Natural killer cell (primary cell): ENCODE data around the gene NRP1. TPM values are rescaled to one million over a fixed set of nuclear protein-coding genes. Genes with fewer than 3 reads are reported as not detected.

Experiments
- ATAC-seq, 3 donors: fragments of 150-1000 bp in 2 of 3; fragments of 200-7000 bp in 1 of 3; cut with Tn5 transposase; 1 replicate in 1 of 3; 2 replicates in 2 of 3; pipeline ENCODE4 v1.10.0; 2021; ENCODE audit warnings: mild to moderate bottlenecking in 2 of 3, moderate library complexity in 2 of 3
- DNase-seq, 2 donors: peaks; one replicate each; pipeline versions ENCODE4 v3.0.0 to v3.0.0-alpha.2; 2013 to 2021; ENCODE audit warnings: mixed read lengths in 1 of 2
- H3K27ac ChIP-seq: one replicate; pipeline ENCODE4 v1.5.1; 2013; ENCODE audit warnings: mild to moderate bottlenecking, low read length
- H3K27me3 ChIP-seq: one replicate; pipeline ENCODE4 v1.6.1; 2013; ENCODE audit warnings: low read length; ENCODE audit not compliant: control insufficient read depth, insufficient read depth
- H3K36me3 ChIP-seq: one replicate; pipeline ENCODE4 v1.6.1; 2013; ENCODE audit warnings: low read length; ENCODE audit not compliant: control insufficient read depth, insufficient read depth
- H3K4me1 ChIP-seq: one replicate; pipeline ENCODE4 v1.6.1; 2013; ENCODE audit warnings: low read length; ENCODE audit not compliant: control insufficient read depth, insufficient read depth
- H3K4me3 ChIP-seq: one replicate; pipeline ENCODE4 v1.5.1; 2013; ENCODE audit warnings: low read length
- H3K9me3 ChIP-seq: one replicate; pipeline ENCODE4 v1.6.1; 2013; ENCODE audit warnings: low read length; ENCODE audit not compliant: control insufficient read depth, insufficient read depth
- H3K27ac Mint-ChIP-seq, 2 donors: one replicate each; pipeline ENCODE4 v1.8.0; 2022; ENCODE audit warnings: mild to moderate bottlenecking in 2 of 2, mixed read lengths in 2 of 2, moderate library complexity in 1 of 2
- H3K27me3 Mint-ChIP-seq, 2 donors: one replicate each; pipeline ENCODE4 v1.8.0; 2022; ENCODE audit warnings: low read depth in 2 of 2, mixed read lengths in 2 of 2
- H3K36me3 Mint-ChIP-seq: one replicate; pipeline ENCODE4 v1.8.0; 2022; ENCODE audit warnings: mixed read lengths
- H3K4me1 Mint-ChIP-seq, 2 donors: one replicate each; pipeline ENCODE4 v1.8.0; 2022; ENCODE audit warnings: mixed read lengths in 2 of 2
- H3K4me3 Mint-ChIP-seq: one replicate; pipeline ENCODE4 v1.8.0; 2022; ENCODE audit warnings: mild to moderate bottlenecking, moderate library complexity, mixed read lengths
- H3K9me3 Mint-ChIP-seq, 2 donors: one replicate each; pipeline ENCODE4 v1.8.0; 2022; ENCODE audit warnings: mixed read lengths in 2 of 2
- WGBS: methylation state at CpG from one replicate; pipeline ENCODE4 v1.1.7; 2013; ENCODE audit warnings: missing lambda C conversion rate; ENCODE audit not compliant: insufficient coverage; 5-methylcytosine and 5-hydroxymethylcytosine counted together
- intact Hi-C: fragments of 100-400 bp; cut with micrococcal nuclease; formaldehyde crosslinking; loops from one replicate; pipeline ENCODE4 v1.14.2; 2022
- total RNA-seq, 4 donors: library from RNA; stranded (reverse); fragments of 120-200 nt in 1 of 4; gene quantifications; one replicate each; pipeline versions ENCODE4 v1.2.3 to v1.2.4, GENCODE V29; 2013 to 2022
- TF ChIP-seq, protein P1 (sequence below): fragments of 200-600 bp; IDR thresholded peaks from one replicate; pipeline ENCODE4 v1.8.0; 2022; ENCODE audit warnings: antibody characterized with exemption

The NRP1 gene
- total RNA-seq, 3 donors from 2014 or later (not counting 1 experiment from before 2014, with no cell fraction given) = 0.16 to 1.5 TPM; not detected in 1

DNA sequence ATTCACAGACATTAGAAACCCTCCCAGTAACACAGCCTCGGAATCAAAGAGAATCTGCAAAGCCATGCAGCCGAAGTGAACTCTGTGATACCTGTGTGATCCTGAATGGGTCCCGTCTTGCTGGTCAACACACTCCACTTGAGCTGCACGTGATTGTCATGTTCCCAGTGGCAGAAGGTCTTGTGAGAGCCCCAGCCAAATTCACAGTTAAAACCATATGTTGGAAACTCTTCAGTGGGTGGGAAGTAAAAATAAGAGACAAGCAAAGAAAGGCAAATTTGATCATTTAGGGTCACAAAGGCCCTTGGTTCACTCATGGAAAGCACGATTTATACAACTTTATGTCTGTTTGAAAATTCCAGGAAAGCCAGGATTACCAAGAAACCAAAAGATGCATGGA lies 142.3 kb downstream of the NRP1 start:
- H3K36me3 Mint-ChIP-seq = no peaks in the 10 kb centered on the region
- no peak overlapping the region for H3K4me3 ChIP-seq
- H3K27me3 ChIP-seq = no peaks in the 10 kb centered on the region
- H3K27me3 Mint-ChIP-seq = peaks cover 13 to 32% of the 10 kb centered on the region in 2 donors
- H3K27ac Mint-ChIP-seq = no peak overlapping the region
- no peaks in the 10 kb centered on the region for H3K36me3 ChIP-seq
- intact Hi-C loops = loop anchor here (10.0 kb wide), 1 partner anchor 143 kb away; the partner anchor contains the start of gene NRP1
- H3K4me1 Mint-ChIP-seq = no peaks in the 10 kb centered on the region
- H3K9me3 ChIP-seq = no peaks in the 10 kb centered on the region
- no peaks in the 10 kb centered on the region for H3K9me3 Mint-ChIP-seq
- H3K4me3 Mint-ChIP-seq = no peak overlapping the region
- H3K27ac ChIP-seq = no peak overlapping the region
- TF ChIP-seq, protein P1, sequence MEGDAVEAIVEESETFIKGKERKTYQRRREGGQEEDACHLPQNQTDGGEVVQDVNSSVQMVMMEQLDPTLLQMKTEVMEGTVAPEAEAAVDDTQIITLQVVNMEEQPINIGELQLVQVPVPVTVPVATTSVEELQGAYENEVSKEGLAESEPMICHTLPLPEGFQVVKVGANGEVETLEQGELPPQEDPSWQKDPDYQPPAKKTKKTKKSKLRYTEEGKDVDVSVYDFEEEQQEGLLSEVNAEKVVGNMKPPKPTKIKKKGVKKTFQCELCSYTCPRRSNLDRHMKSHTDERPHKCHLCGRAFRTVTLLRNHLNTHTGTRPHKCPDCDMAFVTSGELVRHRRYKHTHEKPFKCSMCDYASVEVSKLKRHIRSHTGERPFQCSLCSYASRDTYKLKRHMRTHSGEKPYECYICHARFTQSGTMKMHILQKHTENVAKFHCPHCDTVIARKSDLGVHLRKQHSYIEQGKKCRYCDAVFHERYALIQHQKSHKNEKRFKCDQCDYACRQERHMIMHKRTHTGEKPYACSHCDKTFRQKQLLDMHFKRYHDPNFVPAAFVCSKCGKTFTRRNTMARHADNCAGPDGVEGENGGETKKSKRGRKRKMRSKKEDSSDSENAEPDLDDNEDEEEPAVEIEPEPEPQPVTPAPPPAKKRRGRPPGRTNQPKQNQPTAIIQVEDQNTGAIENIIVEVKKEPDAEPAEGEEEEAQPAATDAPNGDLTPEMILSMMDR = no peak
- 93% methylated on average over 5 of the region's 5 CpGs for WGBS
- H3K4me1 ChIP-seq = no peaks in the 10 kb centered on the region
- no peak for DNase-seq
- ATAC-seq = no peak

DNA sequence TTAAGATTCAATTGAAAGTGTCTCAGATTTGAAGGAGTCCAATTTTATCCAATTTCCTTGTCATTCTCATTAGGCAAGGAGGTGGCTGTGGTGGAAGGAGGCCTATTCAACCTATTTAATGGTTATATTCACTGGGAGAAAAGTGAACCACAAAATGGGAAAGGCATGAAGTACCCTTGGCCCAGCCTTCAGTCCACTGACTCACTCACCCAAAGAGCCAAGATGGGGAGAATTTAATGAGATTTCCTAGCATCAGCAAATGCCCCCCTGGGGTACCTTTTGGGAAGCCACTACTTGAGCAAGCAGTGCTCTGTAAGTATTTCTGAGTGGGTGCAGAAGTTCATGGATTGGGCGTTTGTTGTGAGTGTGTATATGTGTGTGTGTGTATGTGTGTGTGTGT lies 144.1 kb downstream of the NRP1 start:
- 91% methylated on average over 1 of the region's 1 CpG for WGBS
- intact Hi-C loops = loop anchor here (10.0 kb wide), 1 partner anchor 144 kb away; the partner anchor contains the start of gene NRP1

DNA sequence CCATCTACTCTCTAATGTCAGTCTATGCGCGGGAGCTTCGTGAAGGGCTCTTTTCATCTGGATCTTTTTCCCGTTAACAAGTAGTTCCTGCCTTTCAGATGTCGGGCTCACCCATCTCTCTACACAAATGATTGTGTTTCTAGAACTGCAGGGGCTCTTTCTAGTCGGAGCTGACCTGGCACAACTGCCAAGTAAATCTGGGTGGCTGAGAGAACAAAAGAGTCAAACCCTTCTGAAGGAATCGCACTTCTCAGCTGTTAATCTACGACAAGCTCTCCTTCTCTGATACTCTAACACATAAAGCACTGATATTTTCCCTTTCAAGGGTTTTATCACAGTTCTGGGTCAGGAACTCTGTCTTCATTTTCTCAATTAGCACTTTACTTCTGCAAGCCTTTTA lies 144.7 kb downstream of the NRP1 start:
- H3K27me3 Mint-ChIP-seq = peaks cover 12 to 27% of the 10 kb centered on the region in 2 donors
- no peak for DNase-seq
- TF ChIP-seq, protein P1 = no peak
- Histone ChIP-seq H3K4me1 (no peaks in the 10 kb centered on the region), H3K9me3 (no peaks in the 10 kb centered on the region), H3K36me3 (no peaks in the 10 kb centered on the region), H3K4me3 (no peak overlapping the region), H3K27me3 (no peaks in the 10 kb centered on the region), H3K27ac (no peak overlapping the region)
- ATAC-seq = no peak
- H3K27ac Mint-ChIP-seq = no peak overlapping the region
- no peak overlapping the region for H3K4me3 Mint-ChIP-seq
- H3K4me1 Mint-ChIP-seq = no peaks in the 10 kb centered on the region
- H3K36me3 Mint-ChIP-seq = no peaks in the 10 kb centered on the region
- no peaks in the 10 kb centered on the region for H3K9me3 Mint-ChIP-seq
- 93% methylated on average over 8 of the region's 8 CpGs for WGBS
- intact Hi-C loops = loop anchor here (10.0 kb wide), 1 partner anchor 145 kb away; the partner anchor contains the start of gene NRP1

More for the DNA sequence above, 144.1 kb downstream of the NRP1 start:
- no peak overlapping the region for H3K4me3 ChIP-seq
- no peaks in the 10 kb centered on the region for H3K9me3 ChIP-seq
- Mint-ChIP-seq H3K27me3 (peaks cover 12 to 27% of the 10 kb centered on the region in 2 donors), H3K9me3 (no peaks in the 10 kb centered on the region), H3K4me3 (no peak overlapping the region), H3K4me1 (no peaks in the 10 kb centered on the region), H3K36me3 (no peaks in the 10 kb centered on the region), H3K27ac (no peak overlapping the region)
- DNase-seq (no peak), ATAC-seq (no peak)
- TF ChIP-seq, protein P1 = no peak
- no peaks in the 10 kb centered on the region for H3K4me1 ChIP-seq
- H3K27me3 ChIP-seq = no peaks in the 10 kb centered on the region
- no peak overlapping the region for H3K27ac ChIP-seq
- no peaks in the 10 kb centered on the region for H3K36me3 ChIP-seq

DNA sequence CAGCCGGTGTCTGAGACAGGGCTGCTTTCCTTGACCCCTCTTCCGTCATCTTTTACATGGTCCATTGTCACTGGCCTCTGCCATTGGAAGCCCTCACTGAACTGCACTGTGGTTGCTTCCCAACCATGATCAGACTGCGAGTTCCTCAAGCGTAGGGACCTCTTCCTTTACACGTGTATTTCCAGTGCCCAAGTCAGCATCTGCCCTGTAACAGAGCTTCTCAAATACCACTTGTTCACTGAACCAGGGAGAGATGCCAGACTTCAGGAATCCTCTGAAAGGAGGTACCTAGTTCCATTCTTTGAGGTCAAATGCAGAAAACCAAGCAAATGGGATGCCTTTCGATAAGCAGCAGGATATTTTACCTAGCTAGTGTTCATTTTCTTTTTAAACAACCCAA lies 145.1 kb downstream of the NRP1 start:
- no peaks in the 10 kb centered on the region for H3K4me1 Mint-ChIP-seq
- H3K27me3 Mint-ChIP-seq = peaks cover 10 to 27% of the 10 kb centered on the region in 2 donors
- H3K9me3 ChIP-seq = no peaks in the 10 kb centered on the region
- no peaks in the 10 kb centered on the region for H3K27me3 ChIP-seq
- TF ChIP-seq, protein P1 = no peak
- DNase-seq (no peak), ATAC-seq (no peak)
- intact Hi-C loops = no loop called here
- H3K4me3 ChIP-seq = no peak overlapping the region
- no peaks in the 10 kb centered on the region for H3K4me1 ChIP-seq
- H3K9me3 Mint-ChIP-seq = no peaks in the 10 kb centered on the region
- no peaks in the 10 kb centered on the region for H3K36me3 ChIP-seq
- H3K4me3 Mint-ChIP-seq = no peak overlapping the region
- no peak overlapping the region for H3K27ac ChIP-seq
- WGBS = 85% methylated on average over 6 of the region's 6 CpGs
- no peaks in the 10 kb centered on the region for H3K36me3 Mint-ChIP-seq
- no peak overlapping the region for H3K27ac Mint-ChIP-seq
